ENCODE measurements around the gene LCN12.

Gene LCN12

GRCh38 chr9:136927343-136928271, 24.5 kb upstream of the LCN12 start:
- no peak for FAIRE-seq

- no peak for FAIRE-seq
Measured at GRCh38 chr9:136928591-136928990, 23.5 kb upstream of the LCN12 start.

- no peak for FAIRE-seq
Measured at GRCh38 chr9:136930014-136930413, 22.1 kb upstream of the LCN12 start.

GRCh38 chr9:136931611-136932130, 20.4 kb upstream of the LCN12 start:
- no peak for FAIRE-seq

DNA sequence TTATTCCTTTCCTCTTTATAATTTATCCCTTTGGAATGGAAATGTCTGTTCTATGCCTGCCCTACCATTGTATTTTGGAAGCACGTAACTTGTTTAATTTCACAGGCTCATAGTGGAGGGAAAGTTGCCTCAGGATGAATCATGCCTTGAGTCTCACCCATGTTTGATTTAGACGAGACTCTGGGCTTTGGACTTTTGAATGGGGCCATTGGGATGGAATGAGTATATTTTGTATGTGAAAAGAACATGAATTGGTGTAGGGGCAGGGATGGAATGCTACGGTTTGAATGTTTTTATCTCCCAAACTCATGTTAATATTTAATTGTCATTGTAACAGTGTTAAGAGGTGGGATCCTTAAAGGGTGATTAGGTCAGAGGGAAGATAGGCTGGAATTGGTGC, 17.8 kb upstream of the LCN12 start:
- FAIRE-seq = no peak

GRCh38 chr9:136935651-136936050, 16.4 kb upstream of the LCN12 start:
- FAIRE-seq = no peak

DNA sequence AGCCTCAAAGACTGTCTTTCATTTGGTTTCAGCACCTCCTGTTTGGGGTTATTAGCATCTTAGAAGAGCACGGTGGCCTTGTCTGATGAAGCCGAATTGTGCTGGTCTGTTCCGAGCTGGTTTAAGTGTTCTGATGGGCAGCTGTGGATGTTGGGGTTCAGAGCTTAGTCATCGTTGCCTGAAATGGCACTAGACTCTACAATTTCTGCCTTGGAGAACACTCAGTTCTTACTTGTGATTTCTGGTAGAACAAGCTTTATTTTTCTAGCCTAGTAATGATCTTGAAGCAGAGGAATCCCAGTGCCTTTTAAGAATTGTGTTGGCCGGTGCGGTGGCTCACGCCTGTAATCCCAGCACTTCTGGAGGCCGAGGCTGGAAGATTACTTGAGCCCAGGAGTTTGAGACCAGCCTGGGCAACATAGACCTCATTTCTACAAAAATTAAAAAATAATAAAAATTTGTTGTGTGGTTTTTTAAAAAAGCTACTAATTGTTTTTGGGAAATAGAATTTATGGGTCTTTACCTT, 15.4 kb upstream of the LCN12 start:
- FAIRE-seq = no peak

DNA sequence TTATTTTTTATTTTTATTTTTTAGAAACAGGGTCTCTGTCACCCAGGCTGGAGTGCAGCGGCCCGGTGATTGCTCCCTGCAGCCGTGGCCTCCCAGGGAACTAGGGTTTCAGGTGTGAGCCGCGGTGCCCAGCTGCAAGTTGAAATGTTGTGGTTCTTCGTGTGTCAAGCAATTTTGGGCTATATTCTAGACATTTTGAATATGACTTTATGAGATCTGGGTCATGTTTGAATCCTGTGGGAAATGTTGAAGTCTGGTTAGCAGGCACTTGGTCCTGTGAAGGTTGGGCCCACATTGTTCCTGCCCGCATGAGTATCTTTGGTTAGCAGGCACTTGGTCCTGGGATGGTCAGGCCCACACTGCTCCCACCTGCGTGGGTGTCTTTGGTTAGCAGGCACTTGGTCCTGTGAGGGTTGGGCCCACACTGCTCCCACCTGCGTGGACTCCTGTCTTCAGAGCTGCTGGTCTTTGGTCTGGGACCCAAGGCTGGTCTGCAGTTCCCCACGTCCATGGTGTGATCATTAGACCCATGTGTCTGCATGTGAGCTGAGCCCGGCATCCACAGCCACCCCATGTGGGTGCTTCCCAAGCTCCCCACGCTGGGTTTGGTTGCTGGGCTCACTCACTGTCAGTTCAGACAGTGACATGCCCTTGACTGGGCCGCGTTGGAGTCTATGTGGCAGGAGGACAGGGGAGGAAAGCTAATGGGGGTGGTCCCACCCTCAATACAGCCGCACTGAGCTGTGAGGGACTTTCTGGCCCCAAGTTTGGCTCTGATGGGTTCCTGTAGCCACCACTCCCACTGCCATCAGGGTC, 14.7 kb upstream of the LCN12 start:
- no peak for FAIRE-seq

- no peak for FAIRE-seq
Measured at GRCh38 chr9:136939431-136939995, 12.6 kb upstream of the LCN12 start.

DNA sequence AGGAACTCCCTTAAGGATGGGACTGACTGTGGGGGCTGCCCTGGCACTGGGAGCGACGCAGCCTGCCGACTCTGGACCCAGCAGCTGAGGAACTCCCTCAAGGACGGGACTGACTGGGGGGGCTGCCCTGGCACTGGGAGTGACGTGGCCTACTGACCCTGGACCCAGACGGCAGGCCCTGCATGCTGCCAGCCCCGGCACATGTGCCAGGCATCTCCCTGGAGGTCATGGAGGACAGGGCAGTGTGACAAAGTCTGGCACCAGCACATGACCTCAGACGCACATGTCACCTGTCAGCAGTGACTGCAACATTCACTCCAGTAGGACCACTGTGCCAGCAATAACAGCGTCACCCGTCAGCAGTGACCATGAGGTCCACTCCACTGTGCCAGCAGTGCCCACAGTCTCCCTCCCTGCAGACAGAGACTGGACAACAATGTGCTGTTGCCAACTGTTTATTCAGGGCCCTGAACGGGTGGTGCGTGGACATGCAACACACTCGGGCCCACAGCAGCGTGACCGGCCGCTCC, 12.0 kb upstream of the LCN12 start:
- FAIRE-seq = no peak

- no peak for FAIRE-seq
Measured at GRCh38 chr9:136940526-136941230, 11.4 kb upstream of the LCN12 start.

DNA sequence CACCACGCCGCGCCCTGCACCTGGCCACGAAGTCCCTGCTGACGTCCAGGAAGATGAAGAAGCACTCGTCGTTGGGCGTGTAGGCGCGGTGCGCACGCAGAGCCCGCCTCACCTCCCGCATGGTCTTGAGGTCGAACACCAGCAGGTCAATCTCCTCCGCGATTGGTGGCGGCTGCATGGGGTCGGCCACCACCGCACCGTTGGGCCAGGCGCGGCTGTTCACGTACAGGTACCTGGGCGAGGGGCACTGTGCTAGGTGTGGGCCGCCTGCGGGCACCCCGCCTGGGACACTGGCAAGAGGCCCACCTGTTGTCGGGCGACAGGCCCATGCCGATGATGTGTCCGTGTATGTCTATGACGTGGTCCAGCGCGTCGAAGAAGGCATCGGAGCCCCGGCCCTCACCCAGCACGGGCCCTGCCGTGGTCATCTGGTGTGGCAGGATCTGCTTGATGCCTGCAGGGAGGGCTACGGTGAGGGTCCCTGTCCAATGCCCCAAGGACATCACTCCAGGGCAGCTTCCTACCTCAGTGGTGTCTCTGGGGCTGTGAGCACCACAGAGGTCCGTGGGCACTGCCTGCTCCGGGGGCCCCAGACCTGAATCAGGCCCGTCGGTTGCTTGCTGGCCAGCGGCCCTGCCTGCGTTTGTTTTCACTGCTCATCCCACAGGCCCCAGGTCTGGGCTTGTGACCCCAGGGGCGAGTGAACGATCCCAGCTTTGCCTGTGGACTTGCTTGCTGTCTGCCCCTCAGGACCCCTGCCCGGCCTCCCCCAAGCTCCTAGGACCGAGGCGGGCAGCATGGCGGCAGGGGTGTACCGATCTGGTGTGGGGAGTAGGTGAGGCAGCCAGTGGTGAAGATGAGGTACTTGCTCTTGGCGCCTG, 10.6 kb upstream of the LCN12 start:
- no peak for FAIRE-seq

DNA sequence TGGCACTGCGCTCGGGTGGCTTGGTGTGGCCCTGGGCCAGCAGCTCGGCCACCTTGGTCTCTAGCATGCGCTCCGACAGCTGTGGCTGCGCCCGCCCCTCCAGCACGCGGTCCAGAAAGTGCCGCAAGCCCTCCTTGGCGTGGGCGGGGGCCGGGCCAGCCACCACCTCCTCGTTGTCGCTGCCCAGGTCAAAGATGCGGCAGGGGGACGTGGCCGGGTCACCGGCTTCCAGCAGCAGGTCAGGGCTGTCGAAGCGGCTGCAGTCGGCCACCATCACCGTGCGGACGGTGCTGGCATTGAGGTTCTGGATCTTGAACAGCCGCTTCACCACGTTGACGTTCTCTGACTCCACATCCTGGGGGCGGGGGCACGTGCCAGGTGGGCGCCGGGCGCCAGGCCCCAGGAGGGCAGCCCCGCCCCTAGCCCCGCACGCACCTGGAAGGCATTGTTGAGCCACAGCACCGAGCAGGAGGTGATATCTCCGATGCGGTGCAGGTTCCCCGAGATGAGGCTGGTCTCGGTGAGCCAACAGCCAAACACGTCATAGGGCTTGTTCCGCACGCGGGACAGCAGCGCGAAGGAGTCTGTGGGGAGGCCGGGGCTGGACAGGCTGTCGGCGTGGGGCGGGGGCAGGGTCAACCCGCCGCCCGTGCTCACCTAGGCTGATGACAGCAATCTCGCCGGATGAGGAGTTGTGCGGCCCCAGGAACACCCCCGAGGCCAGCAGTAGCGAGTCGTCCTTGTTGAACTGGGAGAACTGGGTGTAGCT, 9.8 kb upstream of the LCN12 start:
- no peak for FAIRE-seq

DNA sequence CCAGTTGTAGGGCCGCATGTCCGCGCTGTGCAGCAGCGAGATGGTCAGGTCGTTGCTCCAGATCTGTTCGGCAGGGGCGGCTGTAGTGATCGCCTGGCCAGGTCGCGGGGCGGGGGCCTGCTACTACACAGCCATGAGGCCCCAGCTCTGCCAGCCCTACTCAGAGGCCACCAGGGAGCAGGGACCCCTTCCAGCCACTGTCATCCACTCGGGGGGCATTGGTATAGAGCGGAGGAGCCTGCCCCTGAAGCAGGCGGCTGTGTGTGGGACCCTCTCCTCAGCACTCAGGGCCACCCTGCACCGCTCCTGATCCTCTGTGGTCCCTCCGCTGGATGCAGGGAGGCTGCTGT, 9.2 kb upstream of the LCN12 start:
- no peak for FAIRE-seq

GRCh38 chr9:136943291-136944211, 8.5 kb upstream of the LCN12 start:
- no peak for FAIRE-seq

GRCh38 chr9:136944212-136944518, 7.9 kb upstream of the LCN12 start:
- FAIRE-seq = no peak

- FAIRE-seq = peak; percentile 51
Measured at GRCh38 chr9:136944519-136945332, 7.3 kb upstream of the LCN12 start, which contains the start of the genes C8G and FBXW5. TSS of gene C8G (plus strand) at chr9:136945243. CDS start at chr9:136945321, 78 bp downstream. TSS of gene FBXW5 (minus strand) at chr9:136944738. CDS start at chr9:136944083, 655 bp downstream.
